ENCODE measurements around the gene CHRNG.

CHRNG gene

DNA sequence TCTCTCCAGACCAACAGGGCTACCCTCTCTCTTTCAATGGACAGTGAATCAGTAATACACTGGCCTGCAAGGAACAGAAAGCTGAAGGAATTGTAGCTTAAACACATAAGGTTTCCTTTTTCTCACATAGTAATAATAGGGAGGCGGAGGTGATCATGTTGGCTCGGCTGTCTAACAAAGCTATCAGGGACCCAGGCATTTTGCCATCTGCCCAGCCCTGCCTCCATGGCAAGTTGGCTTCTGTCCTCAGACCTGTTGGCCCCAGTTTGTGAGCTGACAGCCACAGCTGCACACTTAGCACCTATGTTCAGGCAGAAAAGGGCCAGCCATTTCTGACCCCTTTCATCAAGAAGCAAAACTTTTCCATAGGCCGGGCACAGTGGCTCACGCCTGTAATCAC lies 2.0 kb upstream of the CHRNG start:
- H3K4me3 ChIP-seq (ENCODE audit: extremely low read depth, insufficient read depth, low read length, poor library complexity, severe bottlenecking): no peak overlapping the region
- H3K36me3 ChIP-seq (ENCODE audit: control insufficient read depth, insufficient read depth, low read length): no peaks in the 10 kb centered on the region
- 94 to 95% methylated on average over 2 of the region's 4 CpGs for WGBS, 2 experiments (ENCODE audit: insufficient coverage in 2 of 2)
- H3K9me3 ChIP-seq (ENCODE audit: control insufficient read depth, low read length): peaks cover 5% of the 10 kb centered on the region
- peaks cover 2% of the 10 kb centered on the region for H3K4me1 ChIP-seq (ENCODE audit: control insufficient read depth, insufficient read depth, low read length, poor library complexity, severe bottlenecking)
- H3K27ac ChIP-seq (ENCODE audit: low read depth, low read length, severe bottlenecking): no peak overlapping the region

DNA sequence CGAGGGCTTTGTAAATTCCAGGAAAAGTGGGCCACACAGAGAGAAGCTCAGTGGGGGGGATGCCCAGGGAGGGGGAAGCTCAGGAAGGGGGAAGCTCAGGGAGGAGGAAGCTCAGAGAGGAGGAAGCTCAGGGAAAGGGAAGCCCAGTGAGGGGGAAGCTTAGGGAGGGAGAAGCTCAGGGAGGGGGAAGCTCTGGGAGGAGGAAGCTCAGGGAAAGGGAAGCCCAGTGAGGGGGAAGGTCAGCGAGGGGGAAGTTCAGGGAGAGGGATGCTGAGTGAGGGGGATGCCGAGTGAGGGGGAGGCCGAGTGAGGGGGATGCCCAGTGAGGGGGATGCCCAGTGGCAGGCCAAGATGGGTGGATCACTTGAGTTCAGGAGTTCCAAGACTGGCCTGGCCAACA lies 821 bp upstream of the CHRNG start:
- 33 to 45% methylated on average over 1 to 2 of the region's 4 CpGs for WGBS, 2 experiments (ENCODE audit: insufficient coverage in 2 of 2)
- H3K9me3 ChIP-seq (ENCODE audit: control insufficient read depth, low read length): peaks cover 5% of the 10 kb centered on the region
- no peaks in the 10 kb centered on the region for H3K36me3 ChIP-seq (ENCODE audit: control insufficient read depth, insufficient read depth, low read length)
- H3K27ac ChIP-seq (ENCODE audit: low read depth, low read length, severe bottlenecking): no peak overlapping the region
- peaks cover 2% of the 10 kb centered on the region for H3K4me1 ChIP-seq (ENCODE audit: control insufficient read depth, insufficient read depth, low read length, poor library complexity, severe bottlenecking)
- H3K4me3 ChIP-seq (ENCODE audit: extremely low read depth, insufficient read depth, low read length, poor library complexity, severe bottlenecking): no peak overlapping the region

DNA sequence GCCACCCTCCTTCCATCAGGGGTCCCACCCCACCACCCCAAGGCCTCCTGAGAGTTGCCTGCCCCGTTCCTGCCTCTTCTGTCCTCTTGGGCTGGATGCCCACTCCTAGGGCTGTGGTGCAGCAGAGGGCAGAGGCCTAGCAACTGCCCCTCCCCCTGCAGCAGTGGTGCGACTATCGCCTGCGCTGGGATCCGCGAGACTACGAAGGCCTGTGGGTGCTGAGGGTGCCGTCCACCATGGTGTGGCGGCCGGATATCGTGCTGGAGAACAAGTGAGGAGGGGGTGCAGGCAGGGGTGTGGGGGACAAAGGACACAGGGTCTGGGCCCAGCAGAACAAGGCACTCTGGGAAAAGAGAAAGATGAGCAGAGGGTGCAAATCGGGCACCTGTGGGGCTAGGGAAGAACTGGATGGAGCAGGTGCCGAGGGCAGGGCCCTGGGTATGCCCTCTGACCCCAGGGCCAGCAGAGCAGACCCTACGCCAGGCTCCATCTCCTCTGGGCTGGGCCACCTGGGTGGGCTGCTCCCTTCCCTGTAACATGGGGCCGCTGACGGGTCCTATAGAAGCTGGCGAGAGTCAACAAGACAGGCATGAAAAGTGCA lies 1.0 kb downstream of the CHRNG start:
- H3K4me1 ChIP-seq (ENCODE audit: control insufficient read depth, insufficient read depth, low read length, poor library complexity, severe bottlenecking): peaks cover 2% of the 10 kb centered on the region
- H3K27ac ChIP-seq (ENCODE audit: low read depth, low read length, severe bottlenecking): no peak overlapping the region
- H3K9me3 ChIP-seq (ENCODE audit: control insufficient read depth, low read length): peaks cover 5% of the 10 kb centered on the region
- H3K36me3 ChIP-seq (ENCODE audit: control insufficient read depth, insufficient read depth, low read length): no peaks in the 10 kb centered on the region
- WGBS, 2 experiments (ENCODE audit: insufficient coverage in 2 of 2): 93 to 96% methylated on average over 15 to 17 of the region's 17 CpGs
- no peak overlapping the region for H3K4me3 ChIP-seq (ENCODE audit: extremely low read depth, insufficient read depth, low read length, poor library complexity, severe bottlenecking)

DNA sequence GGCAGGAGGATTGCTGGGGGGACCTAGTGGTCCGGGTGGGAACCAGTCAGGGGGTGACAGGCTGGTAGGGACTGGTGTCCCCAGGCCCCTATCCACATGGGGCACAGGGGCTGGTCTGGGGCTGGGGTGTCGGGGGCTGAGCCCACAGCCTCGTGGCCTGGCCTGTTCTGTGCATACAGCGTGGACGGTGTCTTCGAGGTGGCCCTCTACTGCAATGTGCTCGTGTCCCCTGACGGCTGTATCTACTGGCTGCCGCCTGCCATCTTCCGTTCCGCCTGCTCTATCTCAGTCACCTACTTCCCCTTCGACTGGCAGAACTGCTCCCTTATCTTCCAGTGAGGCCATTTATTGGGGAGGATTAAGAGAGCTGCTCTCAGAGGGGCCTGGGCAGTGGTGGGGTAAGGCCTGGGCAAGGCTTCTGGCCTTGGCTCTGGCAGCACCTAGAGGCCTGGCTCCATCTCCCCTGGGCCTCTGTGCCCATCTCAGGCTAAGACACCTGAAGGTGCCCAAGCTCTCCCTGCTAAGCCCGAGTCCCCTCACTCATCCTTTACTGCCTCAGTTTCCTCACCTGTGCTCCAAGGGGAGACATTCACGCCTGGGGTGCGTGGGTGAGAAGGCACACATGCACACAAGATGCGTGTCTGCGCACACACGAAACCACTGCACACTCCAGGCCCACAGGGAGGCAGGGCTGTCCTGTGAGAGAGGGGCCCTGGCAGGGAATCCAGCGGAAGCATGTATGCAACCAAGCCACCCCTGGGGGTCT lies 1.9 kb downstream of the CHRNG start:
- WGBS, 2 experiments (ENCODE audit: insufficient coverage in 2 of 2): 93% methylated on average over 14 to 18 of the region's 19 CpGs
- Histone ChIP-seq H3K9me3 (ENCODE audit: control insufficient read depth, low read length) (no peaks in the 10 kb centered on the region), H3K36me3 (ENCODE audit: control insufficient read depth, insufficient read depth, low read length) (peaks cover 1% of the 10 kb centered on the region), H3K4me3 (ENCODE audit: extremely low read depth, insufficient read depth, low read length, poor library complexity, severe bottlenecking) (no peak overlapping the region), H3K4me1 (ENCODE audit: control insufficient read depth, insufficient read depth, low read length, poor library complexity, severe bottlenecking) (peaks cover 2% of the 10 kb centered on the region), H3K27ac (ENCODE audit: low read depth, low read length, severe bottlenecking) (no peak overlapping the region)

DNA sequence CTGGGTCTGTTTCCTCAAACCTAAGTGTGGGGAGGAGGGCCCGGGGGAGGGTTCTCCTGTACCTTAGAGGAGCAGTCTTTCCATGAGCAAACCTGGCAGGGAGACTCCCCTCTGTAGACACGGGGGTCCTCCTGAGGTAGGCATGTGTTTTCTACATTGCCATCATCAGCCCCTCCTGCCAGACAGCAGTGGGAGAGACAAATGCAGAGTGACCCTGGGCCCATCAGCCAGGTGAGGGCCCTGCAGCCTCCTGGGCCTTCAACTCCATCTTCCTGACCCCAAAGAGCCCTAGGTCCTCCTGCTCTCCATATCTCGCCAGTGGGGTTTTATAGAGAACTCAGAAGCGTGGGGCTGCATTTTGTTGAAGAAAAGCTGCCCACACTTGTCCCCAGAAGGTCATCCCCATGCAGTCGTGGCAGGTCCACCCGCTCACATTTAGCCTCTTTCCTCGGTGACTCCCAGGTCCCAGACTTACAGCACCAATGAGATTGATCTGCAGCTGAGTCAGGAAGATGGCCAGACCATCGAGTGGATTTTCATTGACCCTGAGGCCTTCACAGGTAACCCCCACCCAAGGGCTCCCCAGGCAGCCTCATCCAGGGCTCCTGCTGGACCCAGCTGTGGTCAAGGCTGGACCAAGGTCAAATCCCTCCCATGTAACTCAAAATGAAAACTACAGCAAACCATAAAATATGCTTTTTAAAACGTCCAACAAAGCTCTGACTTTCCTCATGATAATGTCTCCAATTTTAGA lies 2.6 kb downstream of the CHRNG start:
- peaks cover 2% of the 10 kb centered on the region for H3K4me1 ChIP-seq (ENCODE audit: control insufficient read depth, insufficient read depth, low read length, poor library complexity, severe bottlenecking)
- 81 to 87% methylated on average over 7 to 9 of the region's 9 CpGs for WGBS, 2 experiments (ENCODE audit: insufficient coverage in 2 of 2)
- no peak overlapping the region for H3K4me3 ChIP-seq (ENCODE audit: extremely low read depth, insufficient read depth, low read length, poor library complexity, severe bottlenecking)
- H3K9me3 ChIP-seq (ENCODE audit: control insufficient read depth, low read length): no peaks in the 10 kb centered on the region
- H3K36me3 ChIP-seq (ENCODE audit: control insufficient read depth, insufficient read depth, low read length): peaks cover 9% of the 10 kb centered on the region
- no peak overlapping the region for H3K27ac ChIP-seq (ENCODE audit: low read depth, low read length, severe bottlenecking)

DNA sequence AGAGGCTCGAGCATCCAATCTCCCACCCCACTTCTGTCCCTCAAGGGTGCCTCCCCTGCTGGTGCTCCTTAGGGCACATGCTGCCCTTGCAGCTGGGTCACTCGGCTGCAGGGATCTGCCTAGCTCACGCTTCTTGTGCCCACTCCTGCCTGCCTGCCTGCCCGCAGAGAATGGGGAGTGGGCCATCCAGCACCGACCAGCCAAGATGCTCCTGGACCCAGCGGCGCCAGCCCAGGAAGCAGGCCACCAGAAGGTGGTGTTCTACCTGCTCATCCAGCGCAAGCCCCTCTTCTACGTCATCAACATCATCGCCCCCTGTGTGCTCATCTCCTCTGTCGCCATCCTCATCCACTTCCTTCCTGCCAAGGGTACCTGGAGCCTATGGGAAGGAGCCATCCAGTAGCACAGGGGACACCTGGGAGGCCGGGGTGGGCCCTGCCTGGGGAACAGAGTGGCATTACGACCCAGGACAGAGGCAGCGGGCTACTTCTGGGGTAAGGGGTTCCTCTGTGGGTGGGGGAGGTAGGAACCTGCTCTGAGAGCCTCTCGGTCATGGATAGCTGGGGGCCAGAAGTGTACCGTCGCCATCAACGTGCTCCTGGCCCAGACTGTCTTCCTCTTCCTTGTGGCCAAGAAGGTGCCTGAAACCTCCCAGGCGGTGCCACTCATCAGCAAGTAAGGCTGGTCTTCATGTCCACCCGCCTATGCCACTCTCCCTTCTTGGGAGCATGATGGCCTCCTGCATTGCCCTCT lies 3.4 kb downstream of the CHRNG start:
- Histone ChIP-seq H3K9me3 (ENCODE audit: control insufficient read depth, low read length) (no peaks in the 10 kb centered on the region), H3K4me1 (ENCODE audit: control insufficient read depth, insufficient read depth, low read length, poor library complexity, severe bottlenecking) (peaks cover 2% of the 10 kb centered on the region), H3K27ac (ENCODE audit: low read depth, low read length, severe bottlenecking) (no peak overlapping the region), H3K4me3 (ENCODE audit: extremely low read depth, insufficient read depth, low read length, poor library complexity, severe bottlenecking) (no peak overlapping the region), H3K36me3 (ENCODE audit: control insufficient read depth, insufficient read depth, low read length) (peaks cover 15% of the 10 kb centered on the region)
- WGBS, 2 experiments (ENCODE audit: insufficient coverage in 2 of 2): 94 to 95% methylated on average over 18 to 20 of the region's 20 CpGs

DNA sequence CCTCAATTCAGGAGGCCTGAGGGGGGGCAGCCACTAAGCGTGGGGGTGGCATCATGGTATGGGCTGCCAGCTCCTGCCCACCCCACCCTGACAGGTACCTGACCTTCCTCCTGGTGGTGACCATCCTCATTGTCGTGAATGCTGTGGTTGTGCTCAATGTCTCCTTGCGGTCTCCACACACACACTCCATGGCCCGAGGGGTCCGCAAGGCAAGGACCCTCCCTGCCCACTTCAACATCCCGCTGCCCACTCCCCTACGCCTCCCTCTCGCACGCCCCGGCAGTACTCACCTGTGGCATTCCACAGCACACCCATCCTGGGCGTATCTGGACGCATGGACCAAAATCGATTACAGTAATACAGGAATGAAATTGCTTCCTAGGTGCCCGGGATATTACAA lies 4.0 kb downstream of the CHRNG start:
- WGBS, 2 experiments (ENCODE audit: insufficient coverage in 2 of 2): 97 to 100% methylated on average over 12 to 13 of the region's 14 CpGs
- no peaks in the 10 kb centered on the region for H3K9me3 ChIP-seq (ENCODE audit: control insufficient read depth, low read length)
- peaks cover 2% of the 10 kb centered on the region for H3K4me1 ChIP-seq (ENCODE audit: control insufficient read depth, insufficient read depth, low read length, poor library complexity, severe bottlenecking)
- no peak overlapping the region for H3K4me3 ChIP-seq (ENCODE audit: extremely low read depth, insufficient read depth, low read length, poor library complexity, severe bottlenecking)
- no peak overlapping the region for H3K27ac ChIP-seq (ENCODE audit: low read depth, low read length, severe bottlenecking)
- peaks cover 21% of the 10 kb centered on the region for H3K36me3 ChIP-seq (ENCODE audit: control insufficient read depth, insufficient read depth, low read length)

DNA sequence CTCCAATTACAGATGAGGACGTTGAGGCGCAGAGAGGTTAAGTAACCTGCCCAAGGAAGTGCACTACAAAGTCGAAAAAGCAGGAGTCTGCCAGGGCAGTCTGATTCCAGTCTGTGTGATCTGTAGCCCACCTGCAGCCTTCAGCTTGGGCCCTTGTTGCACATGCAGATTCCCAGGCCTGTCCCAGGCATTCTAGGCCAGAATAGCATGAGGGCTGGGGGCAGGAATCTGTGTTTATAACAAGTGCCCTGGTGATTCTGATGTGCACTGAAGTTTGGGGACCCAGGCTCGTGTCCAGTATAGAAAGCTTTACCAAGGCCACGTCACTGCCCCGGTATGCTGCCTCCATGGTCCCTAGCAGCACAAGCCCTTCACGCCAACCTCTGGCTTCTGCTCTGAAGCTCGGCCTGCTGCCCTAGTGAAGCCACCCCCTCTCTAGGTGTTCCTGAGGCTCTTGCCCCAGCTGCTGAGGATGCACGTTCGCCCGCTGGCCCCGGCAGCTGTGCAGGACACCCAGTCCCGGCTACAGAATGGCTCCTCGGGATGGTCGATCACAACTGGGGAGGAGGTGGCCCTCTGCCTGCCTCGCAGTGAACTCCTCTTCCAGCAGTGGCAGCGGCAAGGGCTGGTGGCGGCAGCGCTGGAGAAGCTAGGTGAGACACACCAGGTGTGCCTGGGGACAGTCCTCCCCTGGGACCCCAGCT lies 4.6 kb downstream of the CHRNG start:
- 91 to 92% methylated on average over 13 to 16 of the region's 19 CpGs for WGBS, 2 experiments (ENCODE audit: insufficient coverage in 2 of 2)
- no peaks in the 10 kb centered on the region for H3K9me3 ChIP-seq (ENCODE audit: control insufficient read depth, low read length)
- H3K4me1 ChIP-seq (ENCODE audit: control insufficient read depth, insufficient read depth, low read length, poor library complexity, severe bottlenecking): peaks cover 2% of the 10 kb centered on the region
- H3K36me3 ChIP-seq (ENCODE audit: control insufficient read depth, insufficient read depth, low read length): peaks cover 23% of the 10 kb centered on the region
- no peak overlapping the region for H3K4me3 ChIP-seq (ENCODE audit: extremely low read depth, insufficient read depth, low read length, poor library complexity, severe bottlenecking)
- H3K27ac ChIP-seq (ENCODE audit: low read depth, low read length, severe bottlenecking): no peak overlapping the region

DNA sequence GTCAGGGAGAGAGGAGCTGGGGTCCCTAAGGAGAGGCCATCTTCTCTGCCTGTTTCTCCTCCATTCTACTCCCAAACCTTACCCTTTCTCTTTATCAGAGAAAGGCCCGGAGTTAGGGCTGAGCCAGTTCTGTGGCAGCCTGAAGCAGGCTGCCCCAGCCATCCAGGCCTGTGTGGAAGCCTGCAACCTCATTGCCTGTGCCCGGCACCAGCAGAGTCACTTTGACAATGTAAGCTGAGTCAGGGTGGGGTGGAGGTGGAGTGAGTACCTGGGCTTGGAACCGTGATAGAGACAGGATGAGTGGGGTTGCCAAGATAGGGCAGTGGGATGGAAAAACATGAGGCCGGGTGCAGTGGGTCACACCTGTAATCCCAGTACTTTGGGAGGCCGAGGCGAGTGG lies 5.2 kb downstream of the CHRNG start:
- no peak overlapping the region for H3K4me3 ChIP-seq (ENCODE audit: extremely low read depth, insufficient read depth, low read length, poor library complexity, severe bottlenecking)
- H3K36me3 ChIP-seq (ENCODE audit: control insufficient read depth, insufficient read depth, low read length): peaks cover 23% of the 10 kb centered on the region
- 87 to 100% methylated on average over 3 to 5 of the region's 6 CpGs for WGBS, 2 experiments (ENCODE audit: insufficient coverage in 2 of 2)
- no peak overlapping the region for H3K27ac ChIP-seq (ENCODE audit: low read depth, low read length, severe bottlenecking)
- H3K9me3 ChIP-seq (ENCODE audit: control insufficient read depth, low read length): no peaks in the 10 kb centered on the region
- peaks cover 2% of the 10 kb centered on the region for H3K4me1 ChIP-seq (ENCODE audit: control insufficient read depth, insufficient read depth, low read length, poor library complexity, severe bottlenecking)
